ENCODE measurements around the gene FAF1.
"Not testable (repeated sequence)": the region's sequence is repeated elsewhere in the genome, so short reads cannot be mapped to it uniquely, and the experiment has no call there.

DNA sequence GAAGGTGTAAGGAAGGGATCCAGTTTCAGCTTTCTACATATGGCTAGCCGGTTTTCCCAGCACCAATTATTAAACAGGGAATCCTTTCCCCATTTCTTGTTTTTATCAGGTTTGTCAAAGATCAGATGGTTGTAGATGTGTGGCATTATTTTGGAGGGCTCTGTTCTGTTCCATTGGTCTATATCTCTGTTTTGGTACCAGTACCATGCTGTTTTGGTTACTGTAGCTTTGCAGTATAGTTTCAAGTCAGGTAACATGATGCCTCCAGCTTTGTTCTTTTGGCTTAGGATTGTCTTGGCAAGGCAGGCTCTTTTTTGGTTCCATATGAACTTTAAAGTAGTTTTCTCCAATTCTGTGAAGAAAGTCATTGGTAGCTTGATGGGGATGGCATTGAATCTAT is 72.5 kb downstream of the FAF1 start:
- TF ChIP-seq, protein P1, sequence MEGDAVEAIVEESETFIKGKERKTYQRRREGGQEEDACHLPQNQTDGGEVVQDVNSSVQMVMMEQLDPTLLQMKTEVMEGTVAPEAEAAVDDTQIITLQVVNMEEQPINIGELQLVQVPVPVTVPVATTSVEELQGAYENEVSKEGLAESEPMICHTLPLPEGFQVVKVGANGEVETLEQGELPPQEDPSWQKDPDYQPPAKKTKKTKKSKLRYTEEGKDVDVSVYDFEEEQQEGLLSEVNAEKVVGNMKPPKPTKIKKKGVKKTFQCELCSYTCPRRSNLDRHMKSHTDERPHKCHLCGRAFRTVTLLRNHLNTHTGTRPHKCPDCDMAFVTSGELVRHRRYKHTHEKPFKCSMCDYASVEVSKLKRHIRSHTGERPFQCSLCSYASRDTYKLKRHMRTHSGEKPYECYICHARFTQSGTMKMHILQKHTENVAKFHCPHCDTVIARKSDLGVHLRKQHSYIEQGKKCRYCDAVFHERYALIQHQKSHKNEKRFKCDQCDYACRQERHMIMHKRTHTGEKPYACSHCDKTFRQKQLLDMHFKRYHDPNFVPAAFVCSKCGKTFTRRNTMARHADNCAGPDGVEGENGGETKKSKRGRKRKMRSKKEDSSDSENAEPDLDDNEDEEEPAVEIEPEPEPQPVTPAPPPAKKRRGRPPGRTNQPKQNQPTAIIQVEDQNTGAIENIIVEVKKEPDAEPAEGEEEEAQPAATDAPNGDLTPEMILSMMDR (IDR thresholded peaks at IDR 0.05), result not testable (repeated sequence)
- not testable (repeated sequence) for TF ChIP-seq POLR2AphosphoS5 (IDR thresholded peaks at IDR 0.05)

All from transverse colon (tissue), 4 donors.